GM21381 (cell line): ENCODE results near the gene TRAF3.
"Not testable (repeated sequence)": the region's sequence is repeated elsewhere in the genome, so short reads cannot be mapped to it uniquely, and the experiment has no call there.

Experiments
- ATAC-seq: cut with Tn5 transposase; IDR thresholded peaks from one replicate; pipeline ENCODE4 v1.9.1; 2021; ENCODE audit warnings: mild to moderate bottlenecking, moderate library complexity; ENCODE audit not compliant: unreplicated experiment

The TRAF3 gene

DNA sequence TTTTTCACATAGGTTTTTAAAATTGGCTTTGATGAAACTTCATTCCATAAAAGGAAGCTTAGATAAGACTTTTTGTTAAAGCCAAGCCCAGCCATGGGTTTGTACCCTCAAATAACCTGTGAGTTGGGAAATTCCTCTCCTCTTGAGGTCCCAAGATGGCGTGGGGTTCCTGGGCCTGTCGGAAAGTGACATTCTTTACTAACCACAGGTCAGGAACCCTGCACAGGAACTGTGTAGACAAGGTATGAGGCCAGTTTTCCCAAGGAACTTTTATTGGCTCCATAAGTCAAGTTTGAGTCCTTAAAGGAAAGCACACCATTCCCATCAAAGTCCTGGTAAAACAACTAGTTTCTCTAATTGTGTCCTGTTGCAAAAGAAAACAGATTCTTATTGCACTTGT lies 80.2 kb downstream of the TRAF3 start:
- no peak for ATAC-seq

DNA sequence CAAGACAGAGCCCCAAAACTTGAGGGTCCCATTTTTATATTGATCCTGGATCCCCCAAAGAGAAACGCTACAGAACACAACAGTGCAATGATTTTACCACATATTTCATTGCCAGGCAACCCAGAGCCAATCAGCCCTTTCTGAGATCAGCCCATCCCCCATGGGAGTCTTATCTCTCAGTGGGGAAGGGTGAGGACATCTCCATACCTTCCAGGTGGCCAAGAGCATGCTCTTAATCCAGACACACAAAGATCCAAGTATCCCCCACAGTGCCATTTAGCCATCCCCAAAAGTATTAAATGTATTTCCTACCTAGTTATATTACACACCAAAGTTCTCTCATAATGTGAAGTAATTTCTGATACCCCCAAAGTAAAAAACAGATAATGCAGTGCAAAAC lies 82.7 kb downstream of the TRAF3 start:
- ATAC-seq = no peak

DNA sequence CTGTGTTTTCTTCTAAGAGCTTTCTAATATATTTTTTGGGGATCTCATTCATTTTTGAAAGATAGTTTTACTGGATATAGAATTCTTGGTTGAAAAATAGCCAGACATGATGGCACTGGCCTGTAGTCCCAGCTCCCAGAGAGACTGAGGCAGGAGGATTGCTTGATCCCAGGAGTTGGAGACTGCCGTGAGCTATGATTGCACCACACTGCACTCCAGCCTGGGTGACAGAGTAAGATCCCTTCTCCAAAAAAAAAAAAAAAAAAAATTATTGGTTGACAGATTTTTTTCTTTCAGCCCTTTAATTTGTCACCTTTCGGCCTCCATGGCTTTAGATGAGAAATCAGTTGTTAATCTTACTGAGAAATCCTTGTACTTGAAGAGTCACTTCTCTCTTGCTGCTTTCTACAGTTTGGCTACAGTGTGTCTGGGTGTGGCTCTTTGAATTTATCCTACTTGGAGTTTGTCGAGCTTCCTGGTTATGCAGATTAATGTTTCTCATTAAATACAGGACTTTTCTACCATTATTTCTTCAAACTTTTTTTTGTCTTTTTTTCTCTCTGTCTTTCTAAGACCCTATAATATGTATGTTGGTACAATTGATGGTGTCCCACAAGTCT lies 85.0 kb downstream of the TRAF3 start:
- no peak for ATAC-seq

DNA sequence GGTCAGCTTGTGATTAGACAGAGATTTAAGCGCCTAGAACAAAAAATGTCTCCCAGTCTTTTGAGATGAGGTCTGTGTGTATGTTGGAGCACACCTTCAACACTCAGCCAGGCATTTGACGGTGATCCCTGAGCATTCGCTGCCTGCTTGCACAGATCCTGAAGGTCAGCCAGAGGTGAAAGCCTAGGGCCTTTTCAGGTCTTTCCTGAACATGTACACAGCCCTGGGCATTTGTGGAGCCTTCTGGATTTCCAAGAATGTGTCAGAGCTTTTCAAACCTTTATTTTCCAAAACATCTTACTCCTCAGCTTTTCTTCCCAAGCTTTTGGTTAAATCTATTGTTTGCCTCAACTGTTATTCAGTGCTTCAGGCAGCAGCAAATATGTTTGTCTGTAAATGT lies 86.1 kb downstream of the TRAF3 start:
- no peak for ATAC-seq

DNA sequence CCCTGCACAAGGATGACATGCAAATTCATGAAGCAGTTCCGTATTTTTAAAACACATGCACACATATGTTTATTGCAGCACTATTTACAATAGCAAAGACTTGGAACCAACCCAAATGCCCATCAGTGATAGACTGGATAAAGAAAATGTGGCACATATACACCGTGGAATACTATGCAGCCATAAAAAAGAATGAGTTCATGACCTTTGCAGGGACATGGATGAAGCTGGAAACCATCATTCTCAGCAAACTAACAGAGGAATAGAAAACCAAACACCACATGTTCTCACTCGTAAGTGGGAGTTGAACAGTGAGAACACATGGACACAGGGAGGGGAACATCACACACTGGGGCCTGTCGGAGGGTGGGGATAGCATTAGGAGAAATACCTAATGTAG lies 88.7 kb downstream of the TRAF3 start:
- not testable (repeated sequence) for ATAC-seq

DNA sequence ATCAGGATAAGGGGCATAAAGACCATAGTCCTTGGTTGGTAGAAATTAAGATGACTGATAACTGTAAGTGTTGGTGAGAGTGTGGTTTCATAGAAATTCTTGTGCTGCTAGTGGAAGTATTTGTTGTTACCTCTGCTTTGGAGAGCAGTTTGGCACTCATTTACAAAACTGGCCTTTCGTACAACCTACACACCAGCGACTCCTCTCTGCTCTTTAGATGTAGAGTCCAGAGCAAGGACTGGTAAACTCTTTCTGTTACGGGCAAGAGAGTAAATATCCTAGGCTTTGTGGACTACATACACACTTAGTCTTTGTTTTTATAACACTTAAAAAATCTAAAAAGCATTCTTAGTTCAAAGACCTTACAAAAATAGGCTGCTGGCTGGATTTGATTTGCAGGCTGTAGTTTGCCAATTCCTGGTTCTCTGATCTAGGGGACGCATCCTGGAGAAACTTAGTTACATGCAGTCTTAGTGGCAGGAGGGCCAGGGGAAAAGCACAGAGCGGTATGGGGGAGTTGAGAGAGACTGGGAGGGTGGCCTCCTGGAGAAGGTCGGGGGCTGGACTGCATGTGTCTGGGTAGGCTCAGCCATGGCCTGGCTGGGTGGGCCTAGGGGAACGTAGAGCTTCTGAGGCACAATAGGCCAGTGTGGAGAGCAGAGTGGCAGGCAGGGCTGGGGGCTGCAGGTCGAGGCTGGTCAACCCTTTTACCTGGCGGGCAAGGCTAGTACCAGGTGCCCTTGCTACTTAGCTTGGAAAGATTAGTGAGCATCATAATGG lies 89.9 kb downstream of the TRAF3 start:
- ATAC-seq = no peak

DNA sequence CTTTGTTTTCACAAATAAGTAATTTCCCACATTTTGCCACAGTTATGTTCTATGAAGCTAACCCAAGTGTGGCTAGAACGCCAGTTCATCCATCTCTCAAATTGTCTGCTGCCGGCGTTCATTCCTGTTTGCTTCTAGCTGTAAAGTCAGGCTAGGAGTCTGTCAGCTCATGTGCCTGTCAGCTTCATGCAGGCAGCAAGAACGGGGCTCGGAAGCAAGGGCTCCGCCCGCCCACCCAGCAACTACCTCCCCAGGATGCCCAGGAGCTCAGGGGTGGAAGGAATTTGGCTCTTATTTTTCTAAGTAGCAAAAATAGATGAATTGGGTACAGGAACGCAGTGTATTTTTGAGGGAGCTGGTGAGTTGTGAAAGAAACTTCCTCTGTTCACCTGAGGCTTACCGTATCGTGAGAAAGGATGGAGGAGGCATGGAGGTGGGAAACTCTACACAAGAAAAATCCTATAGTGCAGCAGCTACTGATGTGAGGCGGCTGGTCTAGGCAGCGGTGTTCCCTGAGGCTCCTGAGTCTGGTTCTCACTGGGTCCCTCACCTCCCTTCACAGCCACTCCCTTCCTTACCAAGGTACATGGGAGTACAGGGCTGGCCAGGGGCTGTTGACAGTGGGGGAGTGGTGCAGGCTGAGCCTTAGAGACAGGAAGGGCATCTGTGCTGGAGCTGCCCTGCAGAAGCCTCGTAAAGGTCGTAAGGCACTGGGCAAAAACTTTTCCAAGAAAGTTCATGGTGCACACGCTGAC lies 90.8 kb downstream of the TRAF3 start:
- no peak for ATAC-seq

DNA sequence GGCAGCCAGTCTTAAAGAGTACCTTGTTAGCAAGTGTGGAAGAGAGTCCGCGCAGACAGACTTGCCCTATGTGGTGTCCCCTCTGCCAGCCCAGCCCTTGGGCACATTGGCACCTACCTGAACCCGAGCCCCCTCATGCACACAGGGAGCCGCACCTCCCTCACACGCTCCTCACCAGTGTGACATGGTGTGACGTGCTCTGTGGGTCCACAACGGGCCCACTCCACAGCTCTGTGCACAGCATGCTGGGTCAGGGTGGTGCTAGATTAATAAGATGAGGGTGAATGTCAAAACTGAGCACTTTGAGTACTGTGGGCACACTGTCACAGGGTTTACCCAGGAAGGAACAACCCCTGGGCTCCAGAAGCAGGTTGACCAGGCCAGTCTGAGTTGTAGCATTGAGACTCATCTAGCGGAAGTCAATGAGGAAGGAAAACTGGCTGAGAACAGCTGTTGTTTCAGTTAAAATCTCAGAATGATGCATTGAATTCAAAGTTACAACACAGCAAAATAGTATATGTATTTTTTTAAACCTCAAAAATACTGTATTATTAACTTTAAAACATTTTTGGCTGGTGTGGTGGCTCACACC lies 91.8 kb downstream of the TRAF3 start:
- ATAC-seq = no peak

DNA sequence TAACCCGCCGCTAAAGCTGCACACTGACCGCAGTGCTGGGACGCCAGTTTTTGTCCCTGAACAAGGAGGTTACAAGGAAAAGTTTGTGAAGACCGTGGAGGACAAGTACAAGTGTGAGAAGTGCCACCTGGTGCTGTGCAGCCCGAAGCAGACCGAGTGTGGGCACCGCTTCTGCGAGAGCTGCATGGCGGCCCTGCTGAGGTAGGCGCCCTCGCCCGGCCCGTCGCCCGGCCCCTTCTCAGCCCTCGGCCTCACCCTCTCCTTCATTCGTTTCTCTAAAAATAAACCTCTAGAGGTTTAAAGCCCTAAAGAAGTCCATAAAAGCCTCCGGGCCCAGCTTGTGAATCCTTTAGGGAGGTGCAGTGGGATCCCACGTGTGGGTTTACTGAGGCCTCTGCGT lies 93.0 kb downstream of the TRAF3 start:
- ATAC-seq = no peak

DNA sequence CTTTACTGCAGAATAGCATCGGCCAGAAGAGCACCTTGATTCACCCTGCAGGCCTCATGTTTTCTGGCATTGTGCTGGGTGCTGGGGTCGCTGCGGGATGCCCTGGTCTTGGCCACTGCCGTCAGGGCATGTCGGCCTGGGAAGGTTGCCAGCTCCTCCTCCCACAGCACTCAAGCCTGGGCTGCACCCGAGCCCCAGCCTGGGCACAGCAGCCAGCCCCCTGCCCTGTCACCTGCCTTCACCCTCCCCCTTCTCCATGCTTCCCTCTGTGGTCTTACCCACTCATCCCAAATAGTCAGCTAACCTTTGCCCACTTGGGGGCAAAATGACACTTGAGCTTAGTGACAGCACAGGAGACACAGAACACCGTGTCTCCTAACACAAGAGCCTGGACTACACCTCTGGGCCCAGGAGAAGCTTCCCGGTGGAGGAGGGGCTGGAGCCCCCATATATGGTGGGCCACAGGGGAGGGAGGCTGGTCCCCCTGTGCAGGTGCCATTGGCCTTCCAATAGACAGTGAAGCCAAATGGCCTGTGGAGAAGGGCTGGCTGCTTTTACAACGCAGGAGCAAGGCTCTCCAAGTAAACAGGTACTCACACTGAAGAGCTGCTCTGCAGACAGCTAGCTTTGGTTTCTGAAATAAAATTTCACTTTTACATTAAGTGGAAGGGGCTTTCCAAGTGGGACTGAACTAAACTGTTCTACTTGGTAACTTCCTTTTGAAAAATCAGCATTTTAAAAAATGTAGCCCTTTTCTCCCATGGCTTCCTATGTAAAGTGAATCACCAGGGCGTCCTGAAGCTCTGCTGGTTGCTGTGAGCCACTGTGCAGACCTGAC lies 94.0 kb downstream of the TRAF3 start:
- ATAC-seq = no peak

DNA sequence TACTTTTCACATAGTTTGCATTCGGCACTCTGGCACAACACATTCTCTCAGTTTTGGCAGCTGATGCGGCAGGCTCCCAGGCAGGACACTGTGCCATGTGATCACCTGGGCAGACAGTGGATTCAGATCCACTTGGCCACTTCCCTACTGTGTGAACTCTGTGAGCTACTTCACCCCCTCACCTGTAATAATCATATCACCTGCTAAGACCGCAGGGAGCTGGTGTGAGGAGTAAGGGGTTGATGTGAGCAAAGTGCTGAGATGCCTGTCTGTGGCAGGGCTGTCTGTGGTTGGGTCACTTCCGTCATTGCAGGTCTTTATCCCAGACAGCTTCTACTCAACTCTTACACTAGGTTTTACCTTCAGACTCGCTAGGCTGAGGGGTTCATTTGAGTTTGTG lies 94.8 kb downstream of the TRAF3 start:
- no peak for ATAC-seq

DNA sequence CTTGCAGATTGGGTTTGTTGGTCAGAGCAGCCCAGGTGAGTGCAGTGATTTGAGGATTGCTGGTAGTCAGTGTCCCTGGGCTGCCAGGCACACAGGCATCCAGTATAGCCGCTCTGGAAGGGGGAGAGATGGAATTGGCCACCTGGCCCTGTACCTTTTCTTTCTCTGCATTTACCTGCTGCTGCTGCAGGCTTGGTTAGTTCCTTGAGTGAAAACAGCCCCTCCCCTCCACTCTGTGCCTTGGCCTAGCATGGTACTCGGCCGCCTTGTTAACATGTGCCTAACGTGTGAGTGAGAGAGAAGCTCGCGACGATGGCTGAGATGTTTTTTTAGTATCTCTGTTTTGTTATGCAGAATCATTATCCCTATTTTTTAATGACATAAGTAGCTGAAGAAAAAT lies 95.9 kb downstream of the TRAF3 start:
- no peak for ATAC-seq

DNA sequence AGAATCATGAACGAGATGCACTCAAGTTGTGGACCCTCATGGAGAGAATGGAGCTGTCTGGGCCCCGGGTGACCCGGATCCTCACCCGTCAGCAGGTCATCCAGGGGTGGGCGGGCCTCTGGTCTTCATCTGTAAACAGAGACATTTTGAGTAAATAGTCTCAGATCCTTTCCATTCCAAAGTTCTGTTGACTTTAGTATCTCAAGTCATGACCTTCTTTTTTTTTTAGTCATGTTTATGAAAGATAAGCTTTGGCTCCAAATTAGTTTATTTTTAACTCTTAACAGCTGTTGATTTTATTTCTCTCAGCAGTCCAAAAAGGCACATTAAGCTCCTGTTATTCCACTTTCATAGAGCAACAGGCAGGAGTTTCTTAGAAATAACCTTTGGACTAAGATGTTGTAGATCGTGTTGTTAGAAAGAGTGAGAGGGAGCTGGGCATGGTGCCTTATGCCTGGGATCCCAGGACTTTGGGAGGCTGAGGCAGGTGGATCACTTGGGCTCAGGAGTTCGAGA lies 96.4 kb downstream of the TRAF3 start:
- no peak for ATAC-seq

DNA sequence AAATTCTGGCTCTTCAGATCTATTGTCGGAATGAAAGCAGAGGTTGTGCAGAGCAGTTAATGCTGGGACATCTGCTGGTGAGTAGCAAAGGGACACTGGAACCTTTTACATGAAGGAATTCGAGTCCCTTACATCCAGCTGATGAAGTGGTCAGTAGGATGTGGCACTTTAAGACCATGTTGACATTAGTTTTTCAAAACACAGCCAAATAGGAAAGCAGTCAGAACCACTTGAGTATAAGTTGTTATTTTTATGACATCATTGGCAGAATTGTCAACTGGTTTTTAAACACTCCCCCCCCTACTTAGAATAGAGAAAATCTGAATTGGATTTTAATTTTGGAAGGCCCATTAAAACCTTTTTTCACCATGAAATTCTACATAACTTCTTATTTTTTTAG lies 98.4 kb downstream of the TRAF3 start:
- no peak for ATAC-seq

DNA sequence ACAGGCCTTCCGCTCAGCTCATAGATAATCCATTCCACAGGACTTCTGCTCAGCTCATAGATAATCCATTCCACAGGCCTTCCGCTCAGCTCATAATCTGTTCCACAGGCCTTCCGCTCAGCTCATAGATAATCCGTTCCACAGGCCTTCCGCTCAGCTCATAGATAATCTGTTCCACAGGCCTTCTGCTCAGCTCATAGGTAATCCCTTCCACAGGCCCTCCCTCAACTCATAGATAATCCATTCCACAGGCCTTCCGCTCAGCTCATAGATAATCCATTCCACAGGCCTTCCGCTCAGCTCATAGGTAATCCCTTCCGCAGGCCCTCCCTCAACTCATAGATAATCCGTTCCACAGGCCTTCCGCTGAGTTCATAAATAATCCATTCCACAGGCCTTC lies 100.3 kb downstream of the TRAF3 start:
- ATAC-seq = not testable (repeated sequence)

DNA sequence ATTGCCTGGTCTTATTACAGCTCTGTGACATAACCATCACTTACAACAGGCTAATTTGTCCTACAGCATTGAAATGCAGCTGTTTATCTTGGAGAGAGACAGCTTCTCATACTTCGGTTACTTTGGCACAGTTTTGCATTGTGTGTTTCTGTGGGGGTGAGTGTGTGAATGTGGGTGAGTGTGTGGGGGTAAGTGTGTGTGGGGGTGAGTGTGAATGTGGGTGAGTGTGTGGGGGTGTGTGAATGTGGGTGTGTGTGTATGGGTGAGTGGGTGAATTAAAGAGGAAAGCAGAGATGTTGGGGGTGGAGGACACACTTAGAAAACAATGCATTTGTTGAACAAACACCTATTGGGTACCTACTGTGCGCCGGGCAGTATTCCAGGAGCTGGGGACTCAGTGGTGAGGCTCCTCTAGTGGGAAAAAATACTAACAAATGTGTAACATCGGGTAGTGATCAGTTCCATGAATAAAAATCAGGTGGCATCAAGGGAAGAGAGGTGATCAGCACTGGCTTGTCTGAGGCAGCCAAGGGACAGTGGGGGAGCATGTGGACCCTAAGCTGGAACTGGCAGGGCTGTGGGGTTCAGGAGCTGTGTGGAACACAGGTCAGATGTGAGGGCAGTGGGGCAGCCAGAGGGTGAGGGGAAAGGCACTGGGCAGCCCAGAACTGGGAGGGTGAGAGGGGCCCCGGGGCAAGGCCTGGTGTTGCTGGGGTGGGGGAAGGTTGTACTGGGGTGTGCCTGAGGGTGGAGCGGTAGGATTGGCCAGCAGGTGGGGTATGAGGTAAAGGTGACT lies 101.1 kb downstream of the TRAF3 start:
- ATAC-seq = no peak

DNA sequence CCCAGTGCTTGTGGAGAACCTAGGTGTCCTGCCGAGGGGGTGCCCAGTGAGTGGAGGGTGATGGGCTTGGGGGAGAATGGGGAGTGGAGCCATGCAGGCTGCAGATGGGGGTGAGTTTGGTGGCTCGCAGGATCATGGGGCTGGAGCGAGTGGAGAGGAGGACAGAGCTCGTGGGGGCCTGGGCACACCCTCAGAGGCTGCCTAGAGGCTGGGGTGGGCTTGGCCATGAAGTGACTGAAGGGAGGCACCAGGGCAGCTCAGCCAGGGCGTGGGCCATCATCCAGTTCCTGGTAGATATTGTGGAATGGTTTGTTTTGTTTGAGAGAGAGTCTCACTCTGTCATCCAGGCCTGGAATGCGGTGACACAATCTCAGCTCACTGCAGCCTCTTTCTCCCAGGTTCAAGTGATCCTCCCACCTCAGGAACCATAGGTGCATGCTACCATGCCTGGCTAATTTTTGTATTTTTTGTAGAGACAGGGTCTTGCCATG lies 101.8 kb downstream of the TRAF3 start:
- no peak for ATAC-seq

DNA sequence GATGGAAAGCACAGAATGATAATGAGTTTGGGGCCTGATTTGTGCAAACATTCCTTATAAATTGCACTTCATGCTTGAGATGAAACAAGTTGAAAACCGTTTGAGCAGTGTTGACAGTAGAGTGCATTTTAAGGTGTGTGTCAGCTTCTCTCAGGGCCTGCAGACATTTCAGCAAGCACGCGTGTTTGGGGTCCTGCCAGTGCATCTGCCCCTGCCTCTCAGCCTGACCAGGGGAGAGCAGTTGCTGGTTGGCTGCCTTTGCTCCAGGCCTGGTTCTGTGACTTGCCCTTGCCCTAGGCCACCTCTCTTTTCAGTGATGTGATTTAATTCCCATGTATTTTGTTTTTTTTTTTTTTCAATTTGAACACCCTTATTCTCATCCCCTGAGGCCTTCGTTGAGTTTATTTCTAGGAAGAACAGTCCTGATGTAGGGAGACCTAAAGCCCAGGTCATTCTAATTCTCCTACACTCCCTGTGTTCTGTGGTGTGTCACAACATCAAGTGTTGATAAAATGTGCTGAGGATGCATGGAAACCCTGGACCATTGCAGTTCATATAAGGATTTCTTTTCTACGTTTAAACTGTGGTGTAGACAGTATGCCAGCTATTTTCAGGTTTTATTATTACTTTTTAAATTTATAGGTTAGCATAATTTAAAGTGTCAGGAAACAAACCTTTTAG lies 105.1 kb downstream of the TRAF3 start:
- ATAC-seq = no peak

DNA sequence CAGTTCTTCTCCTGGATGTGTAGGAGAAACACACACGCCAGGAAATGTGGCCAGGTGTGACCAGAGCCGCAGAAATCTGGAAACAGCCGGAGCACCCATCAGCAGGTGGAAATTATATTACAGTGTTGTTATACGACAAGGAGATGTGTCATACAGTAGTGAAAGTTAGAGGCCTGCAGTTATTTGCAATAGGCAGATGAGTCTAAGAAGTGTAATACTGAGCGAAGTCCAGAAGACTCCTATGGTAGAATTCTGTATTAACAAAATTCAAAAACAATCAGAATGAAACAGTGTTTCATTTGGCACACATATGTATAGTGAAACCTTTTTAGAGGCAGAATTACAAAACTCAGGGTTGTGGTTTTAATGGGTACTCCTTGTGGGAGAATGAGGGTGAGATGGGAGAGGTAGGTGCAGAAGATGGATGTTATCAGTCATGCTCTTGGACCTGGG lies 105.9 kb downstream of the TRAF3 start:
- ATAC-seq = no peak
